NOMO-1 treated with DMSO at 0.1 percent for 48 hours (cell line): ENCODE data around the gene MAN1B1.

Experiments
- DNase-seq: peaks from one replicate; lab custom pipeline; 2025; ENCODE audit not compliant: unreplicated experiment; lab: John Stamatoyannopoulos, UW

Gene MAN1B1

DNA sequence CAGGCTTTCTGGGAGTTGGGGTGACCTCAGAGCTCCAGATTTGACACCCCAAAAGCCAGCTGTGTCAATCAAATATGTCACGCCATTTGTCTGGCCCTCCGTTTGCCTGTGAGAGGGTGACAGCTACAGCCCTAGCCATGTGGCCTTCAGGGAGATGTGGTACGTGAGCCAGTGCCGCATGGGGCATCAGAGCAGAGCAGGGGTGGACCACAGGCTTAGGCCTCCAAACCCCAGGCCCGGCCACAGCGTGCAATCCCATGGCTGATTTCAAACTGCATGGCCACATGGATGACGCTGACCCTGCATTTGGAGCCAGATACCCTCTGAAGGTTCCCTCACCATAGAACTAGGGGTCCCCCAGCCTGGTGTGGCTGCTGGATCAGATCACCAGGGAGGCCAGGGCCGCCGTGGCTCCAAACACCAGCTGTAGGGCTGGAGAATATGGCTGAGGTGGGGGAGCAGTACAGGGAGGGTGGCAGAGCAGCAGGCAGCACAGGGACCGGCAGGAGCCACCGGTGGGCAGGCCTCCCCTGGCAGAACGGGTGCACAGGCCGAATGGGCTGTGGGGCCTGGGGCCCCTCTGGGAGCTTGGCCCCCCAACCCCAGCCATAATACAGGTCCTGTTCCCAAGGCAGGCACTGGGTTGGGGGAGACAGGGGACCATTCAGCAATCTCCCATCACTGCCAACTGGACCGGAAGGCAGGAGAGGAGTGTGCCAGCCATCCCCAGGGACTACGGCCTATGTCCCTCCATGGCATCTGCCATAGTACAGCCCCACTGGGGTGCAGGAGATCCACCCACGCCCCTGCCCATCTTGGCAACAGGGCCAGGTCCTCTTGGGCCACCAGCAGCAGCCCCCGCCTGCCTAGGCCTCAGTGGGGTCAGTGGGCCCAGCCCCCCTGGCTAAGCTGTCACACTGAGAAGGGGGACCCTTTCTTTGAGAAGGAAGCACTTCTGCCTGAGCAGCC, 18.0 kb upstream of the MAN1B1 start:
- no peak for DNase-seq

DNA sequence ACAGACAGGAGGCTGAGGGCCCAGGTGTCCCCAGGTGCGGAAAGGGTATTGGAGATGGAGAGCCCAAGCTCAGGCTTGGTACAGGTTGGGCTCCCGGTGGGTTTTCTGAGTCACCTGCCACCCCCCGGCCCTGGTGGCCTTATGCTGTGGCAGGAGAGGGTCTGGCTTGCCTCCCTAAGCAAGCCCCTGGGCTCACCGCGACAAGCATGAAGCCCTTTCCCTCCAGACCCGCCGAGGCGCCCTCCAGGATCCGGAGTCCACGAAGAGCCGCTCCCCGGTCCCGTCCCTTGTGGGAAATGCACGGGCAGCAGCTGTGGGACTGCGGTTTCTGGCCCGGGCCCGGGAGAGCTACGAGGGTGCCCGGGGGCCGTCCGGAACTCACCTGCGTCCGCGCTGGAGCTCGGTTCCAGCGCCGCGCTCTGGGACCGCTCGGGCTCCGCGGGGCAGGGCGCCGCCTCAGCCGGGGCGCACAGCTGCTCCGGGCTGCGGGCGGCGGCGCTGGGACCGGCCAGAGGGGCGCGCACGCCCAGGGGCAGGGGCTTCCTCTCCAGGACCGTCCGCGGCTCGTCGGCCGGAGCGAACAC, 17.2 kb upstream of the MAN1B1 start:
- no peak for DNase-seq

DNA sequence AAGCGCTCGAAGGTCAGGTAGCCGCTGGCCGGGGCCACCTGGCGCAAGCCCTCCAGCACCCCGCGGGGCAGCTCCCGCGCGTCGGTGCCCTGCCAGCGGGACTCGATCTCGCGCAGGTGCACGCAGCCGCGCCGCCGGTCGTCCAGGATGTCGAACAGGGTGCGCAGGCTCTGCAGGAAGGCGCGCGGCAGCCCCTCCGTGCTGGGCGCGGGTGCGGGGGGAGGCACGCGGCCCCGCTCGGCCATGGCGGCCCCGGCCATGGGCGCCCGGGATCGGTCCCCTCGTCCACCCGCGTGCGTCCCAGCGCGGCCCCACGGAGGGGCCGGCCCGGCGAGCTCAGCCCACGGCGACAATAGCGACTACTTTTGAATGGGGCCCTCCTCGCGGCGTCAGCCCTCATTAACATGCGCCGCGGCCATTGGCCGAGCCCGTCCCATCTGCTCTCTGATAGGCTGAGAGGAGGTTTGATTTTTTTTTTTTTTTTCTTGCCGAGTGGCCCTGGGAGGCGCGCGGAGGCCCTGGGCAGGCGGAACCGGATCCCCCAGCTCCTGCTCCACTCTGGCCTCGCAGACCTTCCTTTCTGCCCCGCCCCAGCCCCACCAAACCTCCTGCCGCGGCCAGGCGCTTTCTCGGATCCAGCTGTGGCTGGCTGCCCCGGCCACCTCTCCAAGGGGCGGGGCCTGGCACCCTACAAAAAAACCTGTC, 16.4 kb upstream of the MAN1B1 start, which contains the start of gene SAPCD2:
TSS of gene SAPCD2 (minus strand) at position 357 of the 705 bp plus-strand sequence. CDS start at position 260, 97 bp downstream.
- peak; percentile 99 for DNase-seq

DNA sequence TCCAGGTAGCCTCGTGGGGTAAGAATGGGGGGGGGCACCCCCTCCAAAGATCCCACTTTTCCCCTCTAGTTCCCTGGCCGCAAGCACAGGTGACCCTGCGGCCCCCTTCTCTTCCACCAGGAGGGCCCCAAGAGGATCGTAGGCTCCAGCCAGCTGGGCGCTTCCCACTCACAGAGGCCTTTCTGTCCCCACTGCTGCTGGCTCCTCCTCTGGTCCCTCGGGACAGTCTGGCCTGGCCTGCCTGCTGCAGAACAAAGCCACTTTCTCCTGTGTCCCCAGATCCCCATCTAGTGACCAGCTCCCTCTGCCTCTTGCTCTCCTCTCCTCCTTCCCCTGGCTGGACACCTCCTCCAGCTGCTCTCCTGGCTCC, 15.9 kb upstream of the MAN1B1 start:
- DNase-seq, result peak; percentile 54

DNA sequence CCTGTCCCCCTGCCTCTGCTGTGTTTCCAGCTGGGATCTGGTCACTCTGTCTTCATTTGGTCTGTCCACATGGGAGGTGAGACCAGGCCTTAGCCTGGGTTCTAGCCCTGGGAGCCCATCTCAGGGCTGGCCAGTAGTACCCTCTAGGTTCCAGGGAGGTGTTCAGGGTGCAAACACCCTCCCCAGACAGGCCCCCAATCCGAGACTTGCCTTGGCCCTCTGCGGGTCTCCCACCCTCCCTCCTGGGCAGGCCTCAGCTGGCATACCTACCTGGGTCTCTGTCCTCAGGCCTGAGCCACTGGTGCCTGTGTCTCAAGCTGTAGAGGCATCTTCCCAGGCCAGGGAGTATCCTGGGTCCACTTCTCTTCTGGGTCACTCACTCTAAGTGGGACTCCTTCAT, 15.5 kb upstream of the MAN1B1 start:
- no peak for DNase-seq

DNA sequence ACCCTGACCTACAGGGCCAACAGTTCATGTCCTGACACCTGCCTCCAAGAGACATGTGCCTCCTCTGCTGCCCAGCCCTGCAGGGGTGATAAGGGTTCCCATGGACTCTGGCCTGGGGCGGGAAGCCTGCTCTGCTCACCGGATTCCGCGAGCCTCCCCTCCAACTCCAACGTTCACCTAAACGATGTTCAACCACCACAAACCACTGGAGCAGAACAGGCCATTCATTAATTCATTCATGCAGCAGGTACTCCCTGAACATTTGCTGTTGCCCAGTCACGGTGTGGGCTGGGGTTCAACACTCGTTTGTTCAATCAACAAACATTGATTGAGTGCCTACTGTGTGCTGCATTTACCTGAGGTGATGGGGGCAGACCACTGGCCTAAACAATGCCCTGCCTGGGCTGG, 12.8 kb upstream of the MAN1B1 start:
- DNase-seq, result no peak

DNA sequence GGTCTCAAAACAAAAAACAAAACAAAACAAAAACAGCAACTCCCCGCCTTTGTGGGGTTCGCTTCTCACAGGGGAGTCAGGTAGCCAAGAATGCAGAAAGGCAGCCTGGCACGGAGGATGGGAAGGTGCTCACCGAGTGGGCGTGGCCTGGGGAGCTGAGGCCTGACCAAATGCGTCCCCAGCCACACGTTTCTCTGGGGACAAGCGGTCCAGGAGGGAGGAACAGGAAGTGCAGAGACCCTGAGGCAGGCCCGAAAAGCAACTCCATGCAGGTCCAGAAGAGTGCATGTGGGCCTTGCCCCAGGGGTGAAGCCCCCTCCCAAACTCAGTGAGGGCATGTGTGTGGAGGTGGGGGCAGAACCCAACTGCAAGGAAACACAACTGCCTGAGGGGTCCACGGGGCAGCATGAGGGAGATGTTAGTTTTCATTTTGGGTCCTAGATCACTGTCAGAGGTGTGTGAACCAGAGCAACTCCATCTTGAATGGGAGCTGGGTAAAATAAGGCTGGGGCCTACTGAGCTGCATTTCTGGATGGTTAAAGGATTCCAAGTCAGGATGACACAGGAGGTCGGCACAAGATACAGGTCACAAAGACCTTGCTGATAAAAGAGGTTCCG, 12.0 kb upstream of the MAN1B1 start:
- no peak for DNase-seq

DNA sequence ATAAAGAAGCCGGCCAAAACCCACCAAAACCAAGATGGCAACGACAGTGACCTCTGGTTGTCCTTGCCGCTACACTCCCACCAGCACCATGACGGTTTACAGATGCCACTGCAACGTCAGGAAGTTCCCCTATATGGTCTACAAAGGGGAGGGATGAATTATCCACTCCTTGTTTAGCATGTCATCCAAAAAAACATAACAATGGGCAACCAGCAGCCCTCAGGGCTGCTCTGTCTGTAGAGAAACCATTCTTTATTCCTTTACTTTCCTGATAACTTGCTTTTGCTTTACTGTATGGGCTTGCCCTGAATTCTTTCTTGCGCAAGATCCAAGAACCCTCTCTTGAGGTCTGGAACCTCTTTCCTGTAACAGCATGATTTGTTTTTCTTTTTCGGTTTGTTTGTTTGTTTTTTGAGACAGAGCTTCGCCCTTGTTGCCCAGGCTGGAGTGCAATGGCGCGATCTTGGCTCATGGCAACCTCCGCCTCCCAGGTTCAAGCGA, 11.5 kb upstream of the MAN1B1 start:
- peak; percentile 34 for DNase-seq

DNA sequence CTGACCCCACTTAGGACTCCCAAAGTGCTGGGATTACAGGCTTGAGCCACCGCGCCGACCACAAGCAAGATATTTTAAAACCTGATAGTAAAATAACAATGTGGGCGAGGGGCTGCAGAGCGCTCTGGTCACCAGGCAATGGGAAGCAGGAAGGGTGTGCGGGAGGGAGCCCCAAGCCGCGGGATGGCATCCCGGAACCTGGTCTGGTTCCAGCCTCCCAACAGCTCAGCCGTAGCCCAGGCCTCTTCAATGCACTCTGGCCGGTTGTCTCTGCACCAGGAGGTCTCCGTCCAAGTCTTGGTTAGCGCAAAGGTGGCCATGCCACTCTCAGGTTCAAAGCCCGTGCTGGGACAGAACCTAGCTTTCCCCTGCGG, 10.2 kb upstream of the MAN1B1 start:
- DNase-seq, result no peak

DNA sequence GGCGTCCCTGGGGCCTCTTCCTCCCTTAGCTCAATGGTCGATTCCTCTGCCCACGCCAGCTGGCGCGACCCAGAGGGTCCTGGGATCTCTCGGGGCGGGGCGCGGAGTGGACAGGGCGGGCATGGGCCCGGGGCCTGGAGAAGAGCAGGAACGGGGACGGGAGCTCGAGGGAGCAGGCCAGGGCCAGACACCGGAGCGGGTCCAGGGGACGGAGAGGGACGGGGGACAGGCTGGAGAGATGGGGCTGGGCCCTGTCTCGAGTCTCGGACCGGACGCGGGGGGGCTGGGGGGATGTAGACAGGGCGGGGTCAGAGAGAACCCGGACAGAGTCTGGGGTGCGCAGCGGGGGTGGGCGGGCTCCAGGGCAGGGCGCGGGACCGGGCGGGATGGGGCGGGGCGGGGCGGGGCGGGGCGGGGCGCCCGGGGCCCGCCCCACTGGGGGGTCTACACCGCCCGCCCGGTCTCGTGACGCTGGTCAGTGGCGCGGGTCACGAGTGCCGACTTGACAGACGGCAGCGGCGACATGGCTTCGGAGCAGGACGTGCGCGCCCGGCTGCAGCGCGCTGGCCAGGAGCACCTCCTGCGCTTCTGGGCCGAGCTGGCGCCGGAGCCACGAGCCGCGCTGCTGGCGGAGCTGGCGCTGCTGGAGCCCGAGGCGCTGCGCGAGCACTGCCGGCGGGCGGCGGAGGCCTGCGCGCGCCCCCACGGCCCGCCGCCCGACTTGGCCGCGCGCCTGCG, 9.6 kb upstream of the MAN1B1 start, which contains the start of gene UAP1L1:
TSS of gene UAP1L1 (plus strand) at position 508 of the 738 bp plus-strand sequence. CDS start at position 524, 16 bp downstream.
- peak; percentile 78 for DNase-seq

DNA sequence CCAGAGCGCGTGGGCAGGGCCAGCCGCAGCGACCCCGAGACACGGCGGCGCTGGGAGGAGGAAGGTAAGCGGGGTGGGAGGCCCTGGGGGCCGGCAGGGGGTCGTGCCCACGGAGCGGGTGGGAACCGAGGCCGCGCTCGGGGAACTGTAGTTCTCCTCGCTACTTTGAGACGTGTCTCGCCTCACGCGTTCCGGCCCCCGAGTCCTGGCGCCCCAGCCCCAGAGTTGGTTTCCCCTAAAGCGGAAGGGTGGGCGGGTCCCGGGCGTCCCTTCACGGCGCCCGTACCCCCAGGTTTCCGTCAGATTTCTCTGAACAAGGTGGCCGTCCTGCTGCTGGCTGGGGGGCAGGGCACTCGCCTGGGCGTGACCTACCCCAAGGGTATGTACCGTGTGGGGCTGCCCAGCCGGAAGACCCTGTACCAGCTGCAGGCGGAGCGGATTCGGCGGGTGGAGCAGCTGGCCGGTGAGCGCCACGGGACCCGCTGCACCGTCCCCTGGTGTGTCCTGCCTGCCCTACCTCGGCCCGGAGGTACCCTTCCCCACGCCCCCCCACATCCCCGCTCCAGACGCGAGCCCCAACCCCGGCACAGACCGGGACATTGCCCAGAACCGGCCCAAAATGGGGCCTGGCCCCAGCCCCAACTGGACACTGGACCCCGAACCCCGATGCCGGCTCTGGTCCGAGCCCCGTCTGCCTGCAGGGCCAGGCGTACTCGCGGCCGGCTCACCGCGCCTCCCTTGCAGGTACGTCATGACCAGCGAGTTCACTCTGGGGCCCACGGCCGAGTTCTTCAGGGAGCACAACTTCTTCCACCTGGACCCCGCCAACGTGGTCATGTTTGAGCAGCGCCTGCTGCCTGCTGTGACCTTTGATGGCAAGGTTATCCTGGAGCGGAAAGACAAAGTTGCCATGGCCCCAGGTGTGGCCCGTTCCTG, 8.8 kb upstream of the MAN1B1 start:
- peak; percentile 30 for DNase-seq

DNA sequence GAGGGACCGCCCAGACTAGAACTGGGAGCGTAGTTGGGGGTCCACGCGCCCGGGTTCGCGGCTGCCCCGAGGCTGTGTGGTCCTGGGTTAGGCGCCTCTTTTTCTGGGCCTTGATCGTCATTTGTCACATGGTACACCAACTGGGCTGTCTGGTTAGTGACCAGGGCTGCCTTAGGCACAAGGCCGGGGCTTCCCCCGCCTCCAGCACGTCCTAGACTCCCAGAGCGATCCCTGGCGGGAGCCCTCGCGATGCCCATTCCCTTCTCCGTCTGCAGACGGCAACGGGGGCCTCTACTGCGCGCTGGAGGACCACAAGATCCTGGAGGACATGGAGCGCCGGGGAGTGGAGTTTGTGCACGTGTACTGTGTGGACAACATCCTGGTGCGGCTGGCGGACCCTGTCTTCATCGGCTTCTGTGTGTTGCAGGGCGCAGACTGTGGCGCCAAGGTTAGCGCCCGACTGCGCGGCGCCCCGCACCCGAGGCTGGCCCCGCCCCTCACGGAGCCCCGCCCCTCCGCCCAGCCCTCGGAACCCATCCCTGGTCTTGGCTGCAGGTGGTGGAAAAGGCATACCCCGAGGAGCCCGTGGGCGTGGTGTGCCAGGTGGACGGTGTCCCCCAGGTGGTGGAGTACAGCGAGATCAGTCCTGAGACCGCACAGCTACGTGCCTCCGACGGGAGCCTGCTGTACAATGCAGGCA, 7.9 kb upstream of the MAN1B1 start:
- DNase-seq, result no peak

DNA sequence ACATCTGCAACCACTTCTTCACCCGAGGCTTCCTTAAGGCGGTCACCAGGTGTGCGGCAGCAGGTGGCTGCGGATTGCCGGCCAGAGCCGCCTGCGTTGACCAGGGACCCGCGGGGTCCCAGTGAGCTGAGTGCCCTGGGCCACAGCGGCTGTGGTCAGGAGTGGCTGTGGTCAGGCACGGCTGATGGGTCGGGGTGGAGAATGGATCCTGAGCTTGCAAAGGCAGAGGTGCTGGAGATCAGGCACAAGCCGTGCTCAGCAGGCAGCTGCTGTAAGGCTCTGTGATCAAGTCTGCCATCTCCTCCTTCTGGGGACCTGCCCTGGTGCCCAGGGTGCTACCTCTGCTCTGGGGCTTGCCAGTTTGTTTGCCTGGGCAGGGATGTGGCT, 7.4 kb upstream of the MAN1B1 start:
- DNase-seq, result no peak

DNA sequence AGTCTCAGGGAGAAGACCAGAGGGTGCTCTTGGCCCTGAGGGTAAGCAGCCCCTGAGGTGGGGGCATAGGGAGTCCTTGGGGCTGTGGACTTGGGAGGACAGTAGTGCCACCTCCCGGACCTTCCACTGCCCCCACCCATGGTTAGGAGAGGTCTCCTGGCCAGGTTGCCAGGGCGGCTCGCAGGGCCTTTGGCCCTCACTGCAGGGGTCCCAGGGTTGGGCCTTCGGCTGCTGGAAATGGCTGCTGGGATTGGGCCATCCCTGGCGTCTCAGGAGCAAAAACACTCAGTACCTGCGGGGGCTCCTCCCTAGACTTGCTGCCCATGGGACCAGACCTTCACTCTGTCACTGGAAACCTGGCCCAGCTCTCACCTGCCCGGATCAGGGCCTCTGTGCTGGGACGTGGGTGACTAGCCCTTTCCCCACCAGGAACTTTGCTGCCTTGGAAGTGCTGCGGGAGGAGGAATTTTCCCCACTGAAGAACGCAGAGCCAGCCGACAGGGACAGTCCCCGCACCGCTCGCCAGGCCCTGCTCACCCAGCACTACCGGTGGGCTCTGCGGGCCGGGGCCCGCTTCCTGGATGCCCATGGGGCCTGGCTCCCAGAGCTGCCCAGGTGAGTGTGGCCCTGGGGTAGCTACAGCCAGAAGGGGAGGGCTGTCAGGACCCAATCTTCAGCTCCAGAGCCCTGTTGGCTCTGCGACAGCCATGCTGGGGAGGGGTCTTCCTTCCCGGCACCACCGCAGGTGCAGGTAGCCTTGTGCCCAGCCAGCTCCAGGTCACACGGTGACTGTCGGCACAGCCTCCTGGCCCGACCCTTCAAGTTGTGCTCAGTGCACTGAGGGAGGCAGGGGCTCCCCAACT, 6.3 kb upstream of the MAN1B1 start:
- DNase-seq, result no peak

DNA sequence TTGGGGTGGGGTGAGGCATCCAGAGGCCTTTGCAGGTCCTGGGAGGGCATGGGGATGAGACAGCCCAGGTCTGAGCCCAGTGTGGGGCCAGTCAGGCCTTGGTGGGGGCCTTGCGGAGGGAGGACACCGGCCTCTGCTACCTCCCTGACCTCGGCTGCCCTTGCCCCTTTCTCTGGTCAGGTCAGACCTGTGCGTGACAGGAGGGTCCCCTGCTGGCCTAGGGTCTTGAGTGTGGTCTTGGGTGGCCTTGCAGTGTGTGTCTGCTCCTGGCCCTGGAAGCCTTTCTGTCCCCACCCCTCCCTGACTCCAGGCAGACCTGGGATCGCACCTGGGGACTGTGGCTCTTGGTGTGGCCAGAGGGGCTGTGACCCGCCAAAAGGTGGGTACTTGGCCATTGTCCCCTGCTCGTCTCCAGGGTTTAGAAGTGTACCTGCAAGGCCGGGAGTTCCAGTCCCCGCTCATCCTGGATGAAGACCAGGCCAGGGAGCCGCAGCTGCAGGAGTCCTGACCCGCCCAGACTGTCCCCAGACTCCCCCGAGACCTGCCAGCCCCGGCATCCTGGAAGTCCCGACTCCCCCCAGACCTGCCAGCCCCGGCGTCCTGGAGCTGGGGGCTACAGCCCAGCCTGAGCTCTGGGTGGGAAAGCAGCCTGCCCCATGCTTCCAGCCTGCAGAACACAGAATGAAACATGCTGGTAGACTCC, 4.4 kb upstream of the MAN1B1 start:
- DNase-seq, result no peak

DNA sequence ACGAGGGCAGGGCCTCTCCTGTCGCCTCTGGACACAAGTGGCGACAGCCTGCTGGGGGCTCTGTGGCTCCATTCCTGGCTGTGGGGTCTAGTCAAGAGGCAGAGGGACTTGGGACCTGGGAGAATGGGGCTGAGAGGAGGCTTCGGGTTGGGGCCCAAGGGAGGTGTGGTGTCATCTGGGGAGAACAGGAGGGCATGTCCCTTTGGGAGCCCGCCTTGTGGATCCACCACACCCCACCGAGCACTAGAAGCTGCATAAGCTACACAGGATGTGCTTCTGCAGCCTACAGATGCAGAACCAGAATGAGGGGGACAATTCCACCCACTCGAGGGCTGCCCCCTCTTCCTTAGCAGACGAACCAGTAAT, 3.9 kb upstream of the MAN1B1 start:
- no peak for DNase-seq

DNA sequence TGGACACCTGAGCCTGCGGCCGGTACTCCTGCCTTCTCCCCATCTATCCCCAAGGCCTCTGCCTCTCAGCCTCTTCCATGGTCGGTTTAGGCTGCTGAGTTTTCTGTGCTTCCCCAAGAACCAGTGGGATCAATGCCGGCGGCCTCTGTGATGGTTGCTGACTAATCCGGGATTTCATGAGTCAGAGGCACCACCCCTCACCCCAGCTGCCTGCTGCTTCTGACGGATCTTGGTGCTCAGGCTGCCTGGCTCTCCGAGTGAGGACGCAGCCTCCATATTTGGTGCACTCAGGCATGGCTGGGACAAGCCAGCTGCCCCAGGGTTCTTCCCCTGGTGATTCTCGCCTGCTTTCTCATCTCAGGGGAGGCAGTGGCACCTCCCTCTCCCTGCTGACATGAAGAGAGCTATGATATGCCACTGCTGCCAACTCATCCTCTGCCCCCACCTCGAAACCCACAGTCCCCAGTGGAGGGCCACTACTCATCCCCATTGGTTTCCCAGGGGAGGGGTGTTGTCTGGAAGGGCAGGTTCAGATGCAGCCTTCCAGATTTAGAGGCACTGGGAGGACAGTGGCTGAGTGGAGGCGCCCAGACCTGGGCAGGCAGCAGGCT, 3.3 kb upstream of the MAN1B1 start:
- no peak for DNase-seq
